Neural crest cell (in vitro differentiated cells): ENCODE results near the gene CEP135. TPM values are rescaled to one million over a fixed set of nuclear protein-coding genes. Genes with fewer than 3 reads are reported as not detected.
A peak's percentile ranks its signal among the peaks of the same experiment; 100 is the strongest.

Experiments used
- DNase-seq: peaks from one replicate; pipeline ENCODE4 v3.0.0; 2021; ENCODE audit warnings: low read depth, mixed read lengths, low spot score
- H3K27ac Mint-ChIP-seq: one replicate; pipeline ENCODE4 v1.8.0; 2021; ENCODE audit warnings: mild to moderate bottlenecking, mixed read lengths; ENCODE audit not compliant: unreplicated experiment
- H3K27me3 Mint-ChIP-seq: 2 replicates; pipeline ENCODE4 v1.8.0; 2021; ENCODE audit warnings: low read depth, mild to moderate bottlenecking, mixed read lengths
- H3K36me3 Mint-ChIP-seq: 2 replicates; pipeline ENCODE4 v1.8.0; 2021; ENCODE audit warnings: low read depth, mild to moderate bottlenecking, mixed read lengths
- H3K4me1 Mint-ChIP-seq: 2 replicates; pipeline ENCODE4 v1.8.0; 2021; ENCODE audit warnings: mixed read lengths
- H3K4me3 Mint-ChIP-seq: one replicate; pipeline ENCODE4 v1.8.0; 2021; ENCODE audit warnings: mild to moderate bottlenecking, mixed read lengths
- H3K9me3 Mint-ChIP-seq: 2 replicates; pipeline ENCODE4 v1.8.0; 2021; ENCODE audit warnings: mixed read lengths
- CTCF ChIP-seq: fragments of 200-600 bp; sonication (generic); conservative IDR thresholded peaks from 2 replicates; pipeline ENCODE4 v1.5.0; 2021; ENCODE audit warnings: antibody characterized with exemption, mild to moderate bottlenecking
- total RNA-seq: library from RNA; stranded (reverse); gene quantifications from 2 replicates; pipeline ENCODE4 v1.2.1, GENCODE V29; 2021

CEP135 gene
- total RNA-seq, 1 donor from 2014 or later, result 16.8 TPM

GRCh38 chr4:56042225-56042624, 93.5 kb downstream of the CEP135 start:
- H3K27me3 Mint-ChIP-seq, result peaks cover 18% of the 10 kb centered on the region
- H3K27ac Mint-ChIP-seq, result no peak overlapping the region
- TF ChIP-seq CTCF, result no peak
- H3K9me3 Mint-ChIP-seq, result no peaks in the 10 kb centered on the region
- H3K4me3 Mint-ChIP-seq, result no peak overlapping the region
- H3K36me3 Mint-ChIP-seq, result no peaks in the 10 kb centered on the region
- DNase-seq, result no peak
- H3K4me1 Mint-ChIP-seq, result peaks cover 8% of the 10 kb centered on the region

- H3K4me1 Mint-ChIP-seq, result peaks cover 35% of the 10 kb centered on the region
- no peaks in the 10 kb centered on the region for H3K9me3 Mint-ChIP-seq
- no peak for TF ChIP-seq CTCF
- no peaks in the 10 kb centered on the region for H3K36me3 Mint-ChIP-seq
- H3K27me3 Mint-ChIP-seq, result peaks cover 15% of the 10 kb centered on the region
- peak overlapping the region; percentile 86 for H3K27ac Mint-ChIP-seq
- no peak for DNase-seq
- peak overlapping the region; percentile 94 for H3K4me3 Mint-ChIP-seq
Measured at GRCh38 chr4:56048383-56048701, 99.6 kb downstream of the CEP135 start.

GRCh38 chr4:56048702-56049431, 100.1 kb downstream of the CEP135 start:
- Mint-ChIP-seq H3K27me3 (peaks cover 15% of the 10 kb centered on the region), H3K27ac (peak overlapping the region; percentile 86), H3K4me1 (peaks cover 35% of the 10 kb centered on the region), H3K4me3 (peak overlapping the region; percentile 94), H3K36me3 (no peaks in the 10 kb centered on the region), H3K9me3 (no peaks in the 10 kb centered on the region)
- DNase-seq, result peak; percentile 68
- TF ChIP-seq CTCF, result peak; percentile 57

GRCh38 chr4:56050625-56051024, 101.9 kb downstream of the CEP135 start:
- H3K27ac Mint-ChIP-seq, result no peak overlapping the region

GRCh38 chr4:56051029-56051709, 102.4 kb downstream of the CEP135 start:
- no peak for TF ChIP-seq CTCF
- no peak overlapping the region for H3K27ac Mint-ChIP-seq
- peaks cover 15% of the 10 kb centered on the region for H3K27me3 Mint-ChIP-seq
- no peak for DNase-seq
- no peaks in the 10 kb centered on the region for H3K9me3 Mint-ChIP-seq
- H3K36me3 Mint-ChIP-seq, result no peaks in the 10 kb centered on the region
- H3K4me1 Mint-ChIP-seq, result peaks cover 53% of the 10 kb centered on the region
- H3K4me3 Mint-ChIP-seq, result peak overlapping the region; percentile 29

More at GRCh38 chr4:56050625-56051024, 101.9 kb downstream of the CEP135 start:
- peak overlapping the region; percentile 99 for H3K4me3 Mint-ChIP-seq
- H3K36me3 Mint-ChIP-seq, result no peaks in the 10 kb centered on the region
- TF ChIP-seq CTCF, result no peak
- peaks cover 48% of the 10 kb centered on the region for H3K4me1 Mint-ChIP-seq
- DNase-seq, result no peak
- H3K9me3 Mint-ChIP-seq, result no peaks in the 10 kb centered on the region
- H3K27me3 Mint-ChIP-seq, result peaks cover 15% of the 10 kb centered on the region
